ENCODE measurements around the gene ANKRD44. TPM values are rescaled to one million over a fixed set of nuclear protein-coding genes. Genes with fewer than 3 reads are reported as not detected.

ANKRD44 gene
- total RNA-seq, 1 donor from 2014 or later, result 21.4 TPM

DNA sequence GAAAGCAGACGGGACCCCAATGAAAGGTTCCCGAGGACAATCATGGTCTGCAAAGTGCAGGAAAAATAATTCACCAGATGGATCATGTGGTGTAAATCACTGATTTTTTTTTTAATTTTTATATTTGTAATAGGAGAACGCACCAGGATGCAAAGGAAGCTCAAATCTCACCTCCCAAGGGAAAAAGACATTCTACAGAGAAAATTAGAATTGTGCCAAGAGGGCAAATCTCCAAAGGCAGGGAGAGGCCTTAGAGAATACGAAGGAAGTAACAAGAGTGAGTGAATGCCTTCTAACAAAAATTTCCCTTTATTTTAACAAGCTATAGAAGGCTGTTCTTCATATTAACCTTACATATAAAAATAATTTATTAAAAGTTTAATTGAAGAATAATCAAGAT lies 90.9 kb downstream of the ANKRD44 start:
- H3K9me3 Mint-ChIP-seq (ENCODE audit: low read depth), result no peaks in the 10 kb centered on the region
- no peaks in the 10 kb centered on the region for H3K36me3 Mint-ChIP-seq (ENCODE audit: low read depth)
- H3K27me3 Mint-ChIP-seq (ENCODE audit: low read depth), result no peaks in the 10 kb centered on the region
- H3K4me1 Mint-ChIP-seq (ENCODE audit: low read depth), result peaks cover 26% of the 10 kb centered on the region
- TF ChIP-seq, protein P1, sequence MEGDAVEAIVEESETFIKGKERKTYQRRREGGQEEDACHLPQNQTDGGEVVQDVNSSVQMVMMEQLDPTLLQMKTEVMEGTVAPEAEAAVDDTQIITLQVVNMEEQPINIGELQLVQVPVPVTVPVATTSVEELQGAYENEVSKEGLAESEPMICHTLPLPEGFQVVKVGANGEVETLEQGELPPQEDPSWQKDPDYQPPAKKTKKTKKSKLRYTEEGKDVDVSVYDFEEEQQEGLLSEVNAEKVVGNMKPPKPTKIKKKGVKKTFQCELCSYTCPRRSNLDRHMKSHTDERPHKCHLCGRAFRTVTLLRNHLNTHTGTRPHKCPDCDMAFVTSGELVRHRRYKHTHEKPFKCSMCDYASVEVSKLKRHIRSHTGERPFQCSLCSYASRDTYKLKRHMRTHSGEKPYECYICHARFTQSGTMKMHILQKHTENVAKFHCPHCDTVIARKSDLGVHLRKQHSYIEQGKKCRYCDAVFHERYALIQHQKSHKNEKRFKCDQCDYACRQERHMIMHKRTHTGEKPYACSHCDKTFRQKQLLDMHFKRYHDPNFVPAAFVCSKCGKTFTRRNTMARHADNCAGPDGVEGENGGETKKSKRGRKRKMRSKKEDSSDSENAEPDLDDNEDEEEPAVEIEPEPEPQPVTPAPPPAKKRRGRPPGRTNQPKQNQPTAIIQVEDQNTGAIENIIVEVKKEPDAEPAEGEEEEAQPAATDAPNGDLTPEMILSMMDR (IDR thresholded peaks at IDR 0.05), result no peak
- DNase-seq (ENCODE audit: low spot score), result no peak
- no peak overlapping the region for H3K27ac Mint-ChIP-seq (ENCODE audit: unreplicated experiment)
- H3K4me3 Mint-ChIP-seq (ENCODE audit: unreplicated experiment), result no peak overlapping the region

DNA sequence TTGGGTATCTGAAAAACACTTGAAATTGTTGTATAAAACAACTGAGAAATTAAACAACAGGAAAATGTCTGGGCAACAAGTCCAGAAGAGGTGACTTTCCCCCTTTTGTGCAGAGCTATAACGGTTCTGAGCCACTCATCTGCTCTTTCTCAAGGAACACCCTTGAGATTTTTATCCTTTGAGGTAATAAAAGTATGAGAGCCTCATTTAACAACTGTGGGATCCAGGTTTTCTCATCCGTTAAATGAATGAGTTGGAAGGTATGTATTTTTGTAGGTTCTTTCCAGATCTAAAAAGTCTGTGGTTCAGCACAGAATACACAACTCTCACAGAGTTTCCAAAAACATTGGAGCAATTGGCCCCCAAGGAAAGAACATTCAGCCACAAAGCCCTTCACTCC lies 93.0 kb downstream of the ANKRD44 start:
- no peak for DNase-seq (ENCODE audit: low spot score)
- no peaks in the 10 kb centered on the region for H3K36me3 Mint-ChIP-seq (ENCODE audit: low read depth)

DNA sequence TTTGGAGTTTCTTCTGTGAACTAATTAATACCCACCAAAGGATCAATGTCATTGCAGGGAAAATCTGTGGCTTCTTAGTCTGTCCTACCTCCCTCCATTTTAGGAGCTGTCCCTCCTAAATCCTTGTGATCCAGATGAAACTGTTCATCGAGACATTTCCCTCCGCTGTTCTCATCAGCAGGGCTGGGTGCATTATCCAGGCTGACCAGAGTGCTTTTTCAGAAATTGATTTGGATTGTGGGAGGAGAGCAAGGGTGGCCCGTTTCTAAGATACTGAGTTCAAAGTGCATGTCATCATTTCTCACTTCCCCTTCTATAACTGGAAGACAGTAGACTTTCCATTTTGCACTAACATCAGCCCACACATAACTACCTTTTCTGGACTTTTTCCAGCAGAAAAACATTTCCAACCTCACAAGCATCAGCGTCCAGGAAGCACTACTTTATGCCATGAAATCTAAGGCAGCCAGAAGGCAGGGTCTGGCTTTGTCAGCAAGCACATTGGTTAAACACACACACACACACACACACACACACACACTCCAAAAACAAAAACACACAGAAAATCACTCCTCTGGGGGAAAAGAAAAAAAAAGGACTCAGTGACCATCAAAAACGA lies 94.1 kb downstream of the ANKRD44 start:
- Mint-ChIP-seq H3K4me1 (ENCODE audit: low read depth) (peaks cover 42% of the 10 kb centered on the region), H3K9me3 (ENCODE audit: low read depth) (no peaks in the 10 kb centered on the region), H3K36me3 (ENCODE audit: low read depth) (no peaks in the 10 kb centered on the region), H3K4me3 (ENCODE audit: unreplicated experiment) (no peak overlapping the region), H3K27me3 (ENCODE audit: low read depth) (no peaks in the 10 kb centered on the region), H3K27ac (ENCODE audit: unreplicated experiment) (peak overlapping the region; percentile 78)
- TF ChIP-seq, protein P1 (IDR thresholded peaks at IDR 0.05), result no peak
- DNase-seq (ENCODE audit: low spot score), result no peak

More for the DNA sequence above, 93.0 kb downstream of the ANKRD44 start:
- Mint-ChIP-seq H3K4me1 (ENCODE audit: low read depth) (peaks cover 39% of the 10 kb centered on the region), H3K27ac (ENCODE audit: unreplicated experiment) (no peak overlapping the region), H3K9me3 (ENCODE audit: low read depth) (no peaks in the 10 kb centered on the region), H3K4me3 (ENCODE audit: unreplicated experiment) (no peak overlapping the region), H3K27me3 (ENCODE audit: low read depth) (no peaks in the 10 kb centered on the region)
- TF ChIP-seq, protein P1 (IDR thresholded peaks at IDR 0.05), result no peak

DNA sequence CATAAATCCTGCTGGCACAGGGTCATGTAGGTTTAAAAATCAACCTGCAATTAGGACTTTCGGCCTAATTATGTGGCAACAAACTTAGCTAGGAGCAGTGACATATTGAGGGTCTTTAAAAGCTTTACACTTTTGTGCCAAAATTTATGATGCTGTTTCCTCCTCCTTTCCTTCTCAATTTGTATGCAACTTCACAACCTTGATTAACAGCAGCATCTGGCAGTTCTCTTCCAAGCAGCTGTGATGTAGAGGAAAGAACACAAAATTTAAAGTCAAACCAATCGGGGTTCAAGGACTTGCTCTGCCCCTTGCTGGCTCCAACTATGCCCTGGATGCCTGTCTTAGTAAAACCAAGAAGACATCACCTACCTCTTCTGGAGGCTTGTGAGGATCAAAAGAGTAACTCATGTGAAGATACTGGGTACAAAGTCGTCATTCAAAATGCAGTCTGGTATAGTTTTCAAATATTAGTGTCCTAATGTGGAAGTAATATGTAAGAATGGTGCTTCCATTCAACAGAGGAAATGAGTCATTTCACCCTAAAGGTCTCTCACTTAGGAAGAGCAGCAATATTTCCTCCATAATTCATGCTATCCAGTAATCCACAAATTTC lies 94.7 kb downstream of the ANKRD44 start:
- H3K27me3 Mint-ChIP-seq (ENCODE audit: low read depth), result no peaks in the 10 kb centered on the region
- DNase-seq (ENCODE audit: low spot score), result no peak
- peaks cover 42% of the 10 kb centered on the region for H3K4me1 Mint-ChIP-seq (ENCODE audit: low read depth)
- H3K9me3 Mint-ChIP-seq (ENCODE audit: low read depth), result no peaks in the 10 kb centered on the region
- TF ChIP-seq, protein P1 (IDR thresholded peaks at IDR 0.05), result no peak
- H3K36me3 Mint-ChIP-seq (ENCODE audit: low read depth), result no peaks in the 10 kb centered on the region
- no peak overlapping the region for H3K4me3 Mint-ChIP-seq (ENCODE audit: unreplicated experiment)
- H3K27ac Mint-ChIP-seq (ENCODE audit: unreplicated experiment), result peak overlapping the region; percentile 20

DNA sequence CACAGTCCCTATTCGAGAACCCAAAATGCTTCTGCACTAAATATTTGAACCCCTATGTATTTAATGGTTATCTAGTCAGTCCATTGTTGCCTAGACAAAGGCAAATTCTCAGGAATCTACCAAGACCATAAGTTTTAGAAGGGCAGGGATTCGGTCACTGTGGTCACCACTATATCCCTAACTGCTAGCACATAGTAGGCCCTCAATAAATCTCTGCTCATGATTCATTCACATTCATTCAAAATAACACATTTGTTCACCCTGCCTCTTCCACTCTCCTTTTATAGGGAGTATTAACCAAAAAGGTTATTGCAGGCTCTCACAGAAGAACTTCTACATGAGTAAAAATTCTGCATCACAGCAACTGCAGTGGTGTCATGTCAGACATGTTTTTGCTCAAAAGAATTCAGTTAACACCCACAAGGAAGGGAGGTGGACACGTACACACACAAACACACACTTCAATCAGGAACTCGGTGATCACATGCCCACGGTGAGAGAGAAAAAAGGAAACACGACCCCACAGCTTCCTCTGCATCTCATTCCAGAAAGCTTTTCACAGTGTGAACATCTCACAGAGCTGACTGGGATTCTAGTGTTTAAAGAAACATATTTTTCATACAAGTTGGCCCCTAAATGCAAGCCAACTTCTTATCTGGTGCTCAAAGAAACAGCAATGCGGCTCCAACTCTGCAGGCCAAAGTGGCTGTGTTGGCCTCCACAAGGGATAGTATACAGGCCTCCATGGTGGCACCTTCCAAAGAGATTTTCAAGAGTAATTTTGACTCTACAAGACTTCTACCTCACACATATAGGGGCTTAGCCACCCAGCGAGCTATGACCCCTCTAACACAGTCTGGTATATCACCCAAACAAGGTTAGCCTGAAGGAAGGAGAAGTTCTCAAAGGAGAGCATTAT lies 98.0 kb downstream of the ANKRD44 start:
- H3K27me3 Mint-ChIP-seq (ENCODE audit: low read depth), result no peaks in the 10 kb centered on the region

More for the DNA sequence above, 98.0 kb downstream of the ANKRD44 start:
- TF ChIP-seq, protein P1 (IDR thresholded peaks at IDR 0.05), result no peak
- no peaks in the 10 kb centered on the region for H3K9me3 Mint-ChIP-seq (ENCODE audit: low read depth)
- H3K4me1 Mint-ChIP-seq (ENCODE audit: low read depth), result peaks cover 59% of the 10 kb centered on the region
- H3K27ac Mint-ChIP-seq (ENCODE audit: unreplicated experiment), result peak overlapping the region; percentile 80
- no peak overlapping the region for H3K4me3 Mint-ChIP-seq (ENCODE audit: unreplicated experiment)
- DNase-seq (ENCODE audit: low spot score), result no peak
- H3K36me3 Mint-ChIP-seq (ENCODE audit: low read depth), result no peaks in the 10 kb centered on the region

All from chondrocyte (in vitro differentiated cells).